Measurements from ENCODE around the gene FXYD7.
"Not testable (repeated sequence)": the region's sequence is repeated elsewhere in the genome, so short reads cannot be mapped to it uniquely, and the experiment has no call there.

The FXYD7 gene

DNA sequence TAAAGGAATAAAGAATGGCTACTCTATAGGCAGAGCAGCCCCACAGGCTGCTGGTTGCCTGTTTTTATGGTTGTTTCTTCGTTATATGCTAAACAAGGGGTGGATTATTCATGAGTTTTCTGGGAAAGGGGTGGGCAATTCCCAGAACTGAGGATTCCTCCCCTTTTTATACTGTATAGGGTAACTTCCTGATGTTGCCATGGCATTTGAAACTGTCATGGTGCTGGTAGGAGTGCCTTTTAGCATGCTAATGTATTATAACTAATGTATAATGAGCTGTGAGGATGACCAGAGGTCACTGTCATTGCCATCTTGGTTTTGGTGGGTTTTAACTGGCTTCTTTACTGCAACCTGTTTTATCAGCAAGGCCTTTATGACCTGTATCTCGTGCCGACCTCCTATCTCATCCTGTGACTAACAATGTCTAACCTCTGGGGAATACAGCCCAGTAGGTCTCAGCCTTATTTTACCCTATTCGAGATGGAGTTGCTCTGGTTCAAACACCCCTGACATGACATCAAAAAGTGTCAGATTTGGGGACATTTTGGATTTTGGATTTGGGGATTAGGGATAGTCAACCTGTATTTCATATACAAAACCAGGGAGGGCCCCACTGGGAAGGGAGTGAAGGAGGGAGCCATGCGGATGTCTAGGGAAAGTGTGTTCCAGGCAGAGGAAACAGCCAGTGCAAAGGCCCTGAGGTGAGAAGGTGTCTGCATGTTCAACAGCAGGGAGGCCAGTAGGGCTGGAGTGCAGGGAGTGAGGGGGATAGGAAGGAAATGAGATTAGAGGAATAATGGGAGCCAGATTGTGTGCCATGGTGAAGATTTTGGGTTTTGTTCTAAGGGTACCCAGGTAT is 22.4 kb downstream of the FXYD7 start:
- DNase-seq (ENCODE audit: low spot score) = no peak

DNA sequence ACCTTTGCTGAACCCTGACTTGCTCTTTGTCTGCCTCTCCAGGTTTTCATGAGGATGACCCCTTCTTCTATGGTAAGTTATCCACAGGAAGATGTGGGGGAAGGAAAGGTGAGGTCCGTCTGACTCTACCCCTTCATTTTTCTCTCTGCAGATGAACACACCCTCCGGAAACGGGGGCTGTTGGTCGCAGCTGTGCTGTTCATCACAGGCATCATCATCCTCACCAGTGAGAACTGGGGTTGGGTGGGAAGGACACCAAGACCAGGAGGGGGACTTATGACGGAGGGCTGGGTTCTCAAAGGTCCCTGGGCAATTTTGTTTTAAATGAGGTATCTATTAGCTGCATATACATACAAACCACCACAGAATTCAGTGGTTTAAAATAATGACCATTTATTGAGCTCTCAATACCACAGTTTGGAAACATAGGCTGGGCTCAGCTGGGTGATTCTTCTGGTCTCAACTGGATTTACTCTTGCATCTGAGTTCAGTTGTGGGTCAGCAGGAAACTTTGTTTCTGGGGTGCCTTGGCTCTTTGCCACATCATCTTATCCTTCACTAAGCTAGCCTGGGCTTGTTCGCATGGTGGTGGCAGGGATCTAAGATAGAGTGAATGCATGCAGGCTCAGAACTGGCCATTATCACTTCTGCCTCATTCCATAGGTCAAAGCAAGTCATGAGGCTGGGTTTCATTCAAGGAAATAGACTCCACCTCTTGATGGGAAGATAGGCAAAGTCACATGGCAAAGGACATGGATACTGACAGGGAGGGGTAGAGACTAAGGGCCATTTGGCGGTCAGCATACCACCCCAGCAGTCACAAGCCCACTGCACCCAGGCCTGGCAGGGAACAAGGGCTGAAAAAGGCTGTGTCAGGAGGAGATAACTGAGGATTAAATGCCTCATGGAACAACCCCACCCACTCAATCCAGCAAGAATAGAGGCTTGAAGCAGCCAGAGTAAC is 23.3 kb downstream of the FXYD7 start:
- DNase-seq (ENCODE audit: low spot score) = no peak

DNA sequence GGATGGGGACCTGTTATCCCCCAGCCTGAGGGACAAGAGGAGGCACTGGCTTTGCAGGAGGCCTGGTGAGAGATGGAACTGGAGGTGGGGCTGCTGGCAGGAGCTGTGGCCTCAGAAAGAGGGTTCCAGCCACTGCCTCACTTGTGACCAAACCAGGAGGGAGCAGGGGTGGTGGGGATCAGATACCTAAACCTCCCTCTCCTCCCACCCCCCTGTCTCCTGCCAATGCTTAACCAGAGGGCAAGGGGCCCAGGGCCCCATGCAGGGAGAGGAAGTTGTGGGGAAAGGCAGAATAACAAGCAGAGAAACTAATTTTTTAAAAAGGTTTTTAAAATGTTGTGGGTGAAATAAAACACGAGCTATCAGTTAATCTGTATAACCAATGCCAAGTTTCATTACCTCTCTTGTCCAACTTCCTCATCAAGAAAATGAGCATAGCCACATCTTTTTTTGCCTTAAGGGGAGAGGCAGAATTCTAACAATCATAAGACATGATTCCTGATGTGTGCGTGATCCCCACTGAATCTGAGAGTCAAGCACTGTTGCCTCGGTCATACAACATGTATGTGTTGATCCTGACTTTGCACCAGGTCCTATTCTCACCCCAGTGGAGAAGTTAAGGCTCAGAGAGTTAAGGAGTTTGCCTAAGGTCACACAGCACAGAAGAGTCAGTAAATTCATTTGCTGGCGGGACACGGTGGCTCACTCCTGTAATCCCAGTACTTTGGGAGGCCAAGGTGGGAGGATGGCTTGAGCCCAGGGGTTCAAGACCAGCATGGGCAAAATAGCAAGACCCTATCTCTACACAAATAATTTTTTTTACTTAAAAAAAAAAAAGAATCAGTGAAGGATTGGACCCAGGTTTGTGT is 24.4 kb downstream of the FXYD7 start:
- DNase-seq (ENCODE audit: low spot score) = no peak

DNA sequence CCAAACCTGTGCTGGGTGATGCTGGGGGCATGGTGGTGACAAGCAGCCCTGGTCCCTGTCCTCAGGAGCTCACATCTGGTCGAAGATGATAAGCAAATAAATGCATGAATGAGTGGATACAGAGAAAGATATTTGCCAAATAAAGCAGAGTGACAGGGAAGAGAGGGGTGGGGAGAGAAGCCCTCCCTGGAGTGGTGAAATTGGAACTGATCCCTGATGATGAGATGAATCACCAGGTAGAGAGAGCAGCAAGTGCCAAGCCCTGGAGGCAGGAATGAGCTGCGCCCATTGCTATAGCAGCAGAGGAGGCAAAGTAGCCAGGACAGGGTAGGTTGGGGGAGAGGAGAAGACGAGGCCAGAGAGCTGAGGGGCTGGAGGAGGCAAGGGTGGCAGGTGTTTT is 25.1 kb downstream of the FXYD7 start:
- no peak for DNase-seq (ENCODE audit: low spot score)

DNA sequence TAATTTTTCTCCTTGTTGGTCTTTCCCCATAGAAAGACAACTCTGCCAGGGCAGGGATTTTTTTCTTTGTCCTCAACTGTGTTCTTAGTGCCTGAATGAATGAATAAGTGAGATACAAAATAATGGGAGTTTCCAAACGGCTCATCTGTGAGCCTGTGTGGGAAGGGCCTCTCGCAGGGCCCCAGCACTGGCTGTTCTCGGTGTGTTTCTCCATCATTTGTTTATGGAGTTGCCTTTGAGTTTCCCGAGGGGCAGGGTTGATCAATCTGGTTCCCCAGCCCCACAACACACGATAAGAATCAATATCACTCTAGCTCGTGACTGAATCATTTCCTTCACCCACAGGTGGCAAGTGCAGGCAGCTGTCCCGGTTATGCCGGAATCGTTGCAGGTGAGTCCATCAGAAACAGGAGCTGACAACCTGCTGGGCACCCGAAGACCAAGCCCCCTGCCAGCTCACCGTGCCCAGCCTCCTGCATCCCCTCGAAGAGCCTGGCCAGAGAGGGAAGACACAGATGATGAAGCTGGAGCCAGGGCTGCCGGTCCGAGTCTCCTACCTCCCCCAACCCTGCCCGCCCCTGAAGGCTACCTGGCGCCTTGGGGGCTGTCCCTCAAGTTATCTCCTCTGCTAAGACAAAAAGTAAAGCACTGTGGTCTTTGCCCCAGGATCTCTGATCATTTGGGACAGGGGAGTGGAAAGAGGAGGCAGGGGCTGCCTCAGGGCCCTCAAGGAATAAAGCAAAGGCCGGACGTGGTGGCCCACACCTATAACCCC is 26.4 kb downstream of the FXYD7 start:
- DNase-seq (ENCODE audit: low spot score) = no peak

DNA sequence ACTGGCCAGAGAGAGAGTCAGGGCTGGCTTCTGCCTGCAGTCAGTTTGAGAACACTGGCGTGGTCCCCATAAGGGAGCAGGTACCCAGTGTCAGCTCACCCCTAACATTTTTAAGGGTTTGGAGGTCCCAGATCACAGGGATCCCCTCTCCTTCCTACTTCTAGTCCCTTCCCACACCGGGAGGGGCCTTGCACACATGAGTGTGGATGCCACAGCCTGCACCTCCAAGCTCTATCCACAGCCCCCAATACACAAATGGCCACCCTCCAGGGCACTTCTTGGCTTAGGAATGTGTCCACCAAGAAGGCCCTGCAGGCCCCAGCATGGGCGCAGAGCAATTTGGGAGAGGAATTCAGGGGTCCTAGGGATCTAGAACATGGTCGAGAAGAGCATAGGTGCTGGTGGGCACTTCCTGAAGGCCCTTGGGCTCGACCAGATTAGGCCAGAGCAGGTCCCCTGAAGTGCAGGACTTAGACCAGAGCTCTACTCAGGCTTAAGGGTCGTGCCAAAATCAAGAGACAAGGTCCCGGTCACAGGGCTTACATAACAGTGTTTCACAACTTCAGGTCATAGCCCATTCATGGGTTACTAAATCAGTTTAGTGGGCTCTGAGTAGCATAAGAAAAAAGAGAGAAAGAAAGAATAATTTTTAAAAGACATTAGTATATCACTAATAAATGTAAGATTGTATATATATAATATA is 27.5 kb downstream of the FXYD7 start:
- DNase-seq (ENCODE audit: low spot score) = no peak

DNA sequence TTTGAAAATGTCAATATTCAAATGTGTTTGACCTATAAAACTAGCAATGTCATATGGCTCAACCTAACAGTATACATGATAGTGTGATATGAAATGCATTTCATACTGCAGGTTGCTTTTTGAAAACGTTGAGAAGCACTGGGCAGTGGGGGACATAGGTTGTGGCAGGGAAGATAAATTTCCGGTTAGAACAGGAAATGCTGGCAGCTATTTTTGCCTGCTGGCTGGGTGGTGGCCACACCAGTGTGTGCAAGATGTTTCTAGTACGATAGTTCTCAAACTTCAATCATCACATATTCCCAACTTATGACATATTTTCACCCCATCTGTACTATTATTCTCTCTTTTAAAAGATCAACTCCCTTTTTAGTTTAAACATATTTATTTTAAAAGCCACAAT is 28.7 kb downstream of the FXYD7 start:
- no peak for DNase-seq (ENCODE audit: low spot score)

DNA sequence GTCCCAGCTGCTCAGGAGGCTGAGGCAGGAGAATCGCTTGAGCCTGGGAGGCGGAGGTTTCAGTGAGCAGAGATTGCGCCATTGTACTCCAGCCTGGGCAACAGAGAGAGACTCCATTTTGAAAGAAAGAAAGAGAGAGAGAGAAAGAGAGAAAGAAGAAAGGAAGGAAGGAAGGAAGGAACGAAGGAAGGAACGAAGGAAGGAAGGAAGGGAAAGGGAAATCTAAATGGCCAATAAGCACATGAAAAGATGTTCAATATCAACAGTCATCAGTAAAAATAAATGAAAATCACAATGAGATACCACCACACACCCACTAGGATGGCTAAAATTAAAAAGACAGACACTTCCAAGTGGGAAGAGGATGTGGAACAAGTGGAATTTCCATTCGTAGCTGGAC is 31.2 kb downstream of the FXYD7 start:
- DNase-seq (ENCODE audit: low spot score) = no peak

DNA sequence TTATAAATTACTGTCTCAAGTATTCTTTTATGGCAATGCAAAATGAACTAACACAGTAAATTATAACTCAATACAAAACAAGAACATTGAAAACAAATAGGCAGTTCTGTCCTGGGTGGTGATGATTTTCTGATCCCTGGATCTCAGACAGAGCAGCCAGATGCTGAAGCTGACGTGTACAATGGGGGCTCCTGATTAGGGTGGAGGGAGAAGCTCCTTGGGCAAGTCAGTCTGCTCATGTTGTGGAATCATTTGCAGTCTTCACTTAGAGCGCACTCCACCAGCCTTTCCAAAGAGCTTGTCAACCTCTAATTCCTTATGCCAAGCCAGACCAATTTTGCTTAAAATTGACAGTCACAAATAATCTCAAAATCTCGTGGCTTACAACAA is 33.1 kb downstream of the FXYD7 start:
- DNase-seq (ENCODE audit: low spot score) = no peak

DNA sequence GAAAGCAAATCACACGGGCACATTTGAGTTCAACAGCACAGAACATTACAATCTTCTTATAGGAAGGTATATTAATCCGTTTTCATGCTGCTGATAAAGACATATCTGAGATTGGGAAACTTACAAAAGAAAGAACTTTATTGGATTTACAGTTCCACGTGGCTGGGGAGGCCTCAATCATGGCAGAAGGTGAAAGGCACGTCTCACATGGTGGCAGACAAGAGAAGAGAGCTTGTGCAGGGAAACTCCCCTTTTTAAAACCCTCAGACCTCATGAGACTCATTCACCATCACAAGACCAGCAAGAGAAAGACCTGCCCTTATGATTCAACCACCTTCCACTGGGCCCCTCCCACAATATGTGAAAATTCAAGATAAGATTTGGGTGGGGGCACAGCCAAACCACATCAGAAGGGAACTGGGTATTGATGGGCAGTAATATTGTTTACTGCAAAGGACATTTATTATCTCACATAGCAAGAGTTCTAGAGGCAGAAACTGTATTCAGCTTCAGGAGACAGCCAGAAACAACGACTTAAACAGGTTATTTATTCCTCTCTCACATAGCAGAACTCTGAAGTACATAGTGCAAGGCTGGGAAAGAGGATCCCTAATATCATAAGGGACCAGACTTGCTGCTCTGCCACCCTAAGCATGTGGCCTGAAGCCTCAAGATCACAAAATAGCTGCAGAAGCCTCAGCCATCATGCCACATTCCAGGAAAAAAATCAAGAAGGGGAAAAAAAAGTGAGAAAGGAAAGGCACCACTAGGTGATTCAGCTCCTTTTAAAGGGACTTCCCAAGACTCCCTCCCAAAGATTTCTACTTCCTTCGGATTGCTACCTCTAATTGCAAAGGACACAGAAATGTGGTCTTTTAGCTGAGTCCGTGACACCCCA is 34.6 kb downstream of the FXYD7 start:
- DNase-seq (ENCODE audit: low spot score) = no peak

DNA sequence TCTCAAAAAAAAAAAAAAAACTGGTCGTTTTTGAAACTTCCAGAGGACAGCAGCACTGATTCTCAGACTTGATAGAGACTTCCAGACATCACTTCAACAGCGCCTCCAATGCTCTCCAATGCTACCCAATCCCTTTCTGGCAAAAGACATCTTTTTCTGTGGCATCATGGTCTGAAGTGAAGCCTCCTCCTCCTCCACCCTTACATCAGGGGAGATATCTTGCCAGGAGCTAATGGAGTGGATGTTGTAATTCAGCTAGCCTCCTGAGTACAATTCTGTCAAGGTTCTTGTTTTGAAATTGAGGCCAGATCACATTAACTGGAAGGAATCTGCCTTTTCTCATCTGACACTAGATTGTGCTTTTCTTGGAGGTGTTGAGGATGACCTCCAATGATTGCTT is 35.6 kb downstream of the FXYD7 start:
- no peak for DNase-seq (ENCODE audit: low spot score)

DNA sequence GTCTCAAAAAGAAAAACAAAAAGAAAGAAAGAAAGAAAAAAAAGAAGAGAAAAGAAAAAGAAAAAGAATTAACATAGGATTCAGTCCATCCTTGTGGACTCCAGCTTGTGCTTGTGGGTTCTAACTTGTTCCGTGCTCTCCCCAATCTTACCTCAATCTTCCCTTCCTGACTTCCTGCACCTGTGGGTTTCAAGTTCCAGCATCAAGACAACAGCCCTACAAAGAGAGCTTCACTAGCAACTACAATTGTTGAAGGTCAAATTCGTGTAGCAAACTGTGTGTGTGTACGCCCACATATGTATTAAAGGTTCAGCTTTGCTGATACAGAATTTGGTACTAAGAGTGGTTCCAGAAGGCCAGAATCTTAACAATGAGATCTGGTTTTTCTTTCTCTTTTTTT is 36.8 kb downstream of the FXYD7 start:
- DNase-seq (ENCODE audit: low spot score) = no peak

DNA sequence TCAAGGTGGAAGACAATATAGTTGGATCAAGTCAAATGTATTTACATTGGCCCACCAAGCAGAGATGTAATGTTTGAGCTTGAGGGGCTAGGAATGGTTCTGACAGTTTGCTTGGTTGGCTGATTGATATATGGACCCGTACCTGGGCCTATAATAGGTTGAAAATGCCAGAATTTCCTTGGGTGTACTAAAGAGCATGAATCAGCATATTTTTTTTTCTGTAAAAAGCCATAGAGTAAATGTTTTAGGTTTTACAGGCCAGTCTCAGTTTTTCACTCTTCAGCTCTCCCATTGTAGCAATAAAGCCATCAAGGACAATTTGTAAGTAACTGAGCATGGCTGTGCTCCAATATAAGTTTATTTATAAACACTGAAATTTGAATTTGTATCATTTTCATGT is 38.3 kb downstream of the FXYD7 start:
- DNase-seq (ENCODE audit: low spot score) = no peak

DNA sequence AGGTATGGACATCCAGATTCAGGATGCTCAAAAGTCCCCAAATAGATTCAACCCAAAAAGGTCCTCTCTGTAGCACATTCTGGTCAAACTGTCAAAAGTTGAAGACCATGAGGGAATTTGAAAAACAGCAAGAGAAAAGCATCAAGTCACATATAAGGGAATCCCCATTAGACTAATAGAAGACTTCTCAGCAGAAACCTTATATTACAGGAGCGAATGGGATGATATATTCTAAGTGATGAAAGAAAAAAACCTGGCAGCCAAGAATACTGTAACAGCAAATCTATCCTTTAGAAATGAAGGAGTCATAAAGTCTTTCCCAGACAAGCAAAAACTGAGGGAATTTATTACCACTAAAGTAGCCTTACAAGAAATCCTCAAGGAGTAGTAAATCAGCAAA is 41.2 kb downstream of the FXYD7 start:
- no peak for DNase-seq (ENCODE audit: low spot score)

DNA sequence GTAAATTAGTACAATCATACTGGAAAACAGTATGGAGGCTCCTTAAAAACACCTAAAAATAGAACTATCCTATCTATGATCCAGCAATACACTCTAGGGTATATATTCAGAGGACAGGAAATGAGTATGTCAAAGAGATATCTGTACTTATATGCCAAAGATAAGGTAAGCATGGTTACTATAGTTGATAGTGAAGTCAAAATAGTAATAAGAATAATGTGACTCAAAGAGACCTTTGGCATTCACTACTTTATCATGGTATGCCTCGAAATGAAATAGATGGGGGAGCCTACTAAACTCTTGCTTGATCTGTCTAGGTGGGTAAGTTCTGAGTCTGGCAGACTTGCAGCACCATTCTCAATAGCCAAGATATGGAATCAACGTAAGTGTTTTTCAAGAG is 41.8 kb downstream of the FXYD7 start:
- no peak for DNase-seq (ENCODE audit: low spot score)

DNA sequence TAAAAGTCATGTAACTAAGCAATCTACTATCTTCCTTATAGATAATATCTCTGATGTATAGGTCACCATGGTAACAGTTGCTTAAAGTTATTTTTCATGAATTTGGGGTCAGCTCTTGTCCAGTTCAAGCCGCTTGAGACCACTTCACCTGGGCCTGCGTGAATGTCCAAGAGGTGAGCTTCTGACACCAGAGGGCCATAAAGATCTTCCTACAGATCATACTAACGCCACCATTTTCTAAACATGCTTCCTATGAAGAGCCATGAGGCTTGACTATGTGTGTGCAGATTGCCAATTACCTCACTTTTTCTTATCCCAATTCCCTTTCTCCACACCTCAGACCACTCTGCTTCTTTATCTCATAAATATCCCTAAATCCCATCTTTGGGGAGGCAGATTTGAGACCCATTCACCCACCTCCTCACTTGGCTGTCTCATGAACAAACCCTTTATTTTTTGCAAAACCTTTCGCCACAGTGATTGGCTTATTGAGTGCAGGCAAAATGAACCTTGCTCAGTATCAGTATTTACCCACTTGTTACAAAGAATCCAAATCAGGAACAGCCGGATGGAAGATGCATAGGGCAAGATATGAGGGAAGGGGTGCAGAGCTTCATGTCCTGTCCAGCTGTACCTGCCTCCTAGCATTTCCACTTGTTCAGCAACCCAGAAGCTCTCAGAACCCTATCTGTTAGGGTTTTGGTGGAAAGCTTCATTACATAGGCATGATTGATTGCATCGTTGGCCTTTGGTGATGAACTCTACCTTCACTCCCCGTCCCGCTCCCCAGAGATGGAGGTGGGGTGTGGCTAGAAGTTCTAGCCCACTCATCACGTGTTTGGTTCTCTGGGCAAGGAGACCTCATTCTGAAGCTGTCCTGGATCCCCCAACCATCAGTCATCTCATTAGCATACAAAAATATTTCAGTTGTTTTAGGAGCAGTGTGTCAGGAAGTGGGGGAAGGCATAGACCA is 51.2 kb downstream of the FXYD7 start:
- DNase-seq (ENCODE audit: low spot score) = no peak

DNA sequence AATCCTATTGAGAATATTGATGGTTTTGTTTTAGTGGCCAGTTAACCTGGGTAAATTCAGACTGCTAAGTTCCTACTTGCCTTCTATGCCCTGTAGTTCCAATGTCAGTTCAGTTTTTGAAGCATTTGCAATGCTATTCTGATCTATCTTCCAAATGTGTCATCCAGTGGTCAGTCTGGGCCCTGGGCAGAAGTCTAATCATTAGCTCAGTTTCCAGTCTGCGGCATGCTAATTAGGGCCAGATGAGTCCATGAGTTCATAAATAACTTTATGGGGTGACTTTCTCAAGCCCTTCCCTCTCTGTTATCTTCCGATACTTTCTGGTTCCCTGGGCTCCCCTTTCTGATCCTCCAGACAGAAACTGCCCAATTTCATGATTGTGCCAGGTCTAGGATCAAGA is 52.8 kb downstream of the FXYD7 start:
- peak; percentile 20 for DNase-seq (ENCODE audit: low spot score)

DNA sequence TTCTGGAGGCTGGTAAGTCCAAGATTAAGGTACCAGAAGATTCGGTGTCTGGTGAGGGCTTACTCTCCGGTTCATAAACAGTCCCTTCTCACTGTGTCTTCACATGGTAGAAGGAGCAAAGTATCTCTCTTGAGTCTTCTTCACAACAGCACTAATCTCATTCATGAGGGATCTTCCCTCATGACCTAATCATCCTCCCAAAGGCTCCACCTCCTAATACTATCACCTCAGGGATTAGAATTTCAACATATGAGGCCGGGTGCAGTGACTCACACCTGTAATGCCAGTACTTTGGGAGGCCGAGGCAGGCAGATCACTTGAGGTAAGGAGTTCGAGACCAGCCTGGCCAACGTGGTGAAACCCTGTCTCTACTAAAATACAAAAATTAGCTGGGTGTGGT is 53.8 kb downstream of the FXYD7 start:
- DNase-seq (ENCODE audit: low spot score) = not testable (repeated sequence)

DNA sequence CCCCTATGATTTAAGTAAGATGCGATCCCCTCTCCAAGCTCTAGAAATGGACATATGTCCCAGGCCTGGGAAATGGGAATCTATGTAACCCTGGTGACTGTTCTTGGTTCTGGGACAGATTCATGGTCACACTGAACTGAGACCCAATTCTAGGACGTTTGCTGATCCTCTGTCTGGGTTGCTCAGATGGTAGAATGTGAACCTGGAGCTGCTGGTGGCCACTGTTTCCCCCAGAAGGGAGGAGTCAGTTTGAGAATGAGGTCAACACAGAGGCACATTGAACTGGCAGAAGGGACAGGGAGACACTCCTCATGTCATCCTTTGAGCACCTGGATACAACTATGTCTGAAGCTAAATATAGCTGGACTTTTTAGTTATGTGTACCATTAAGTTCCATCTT is 56.4 kb downstream of the FXYD7 start:
- no peak for DNase-seq (ENCODE audit: low spot score)
